HG02588 (cell line): ENCODE results near the gene SLC17A2.
A peak's percentile ranks its signal among the peaks of the same experiment; 100 is the strongest.
"Not testable (repeated sequence)": the region's sequence is repeated elsewhere in the genome, so short reads cannot be mapped to it uniquely, and the experiment has no call there.

ENCODE experiments used
- ATAC-seq: cut with Tn5 transposase; IDR thresholded peaks from one replicate; pipeline ENCODE4 v1.9.1; 2021; ENCODE audit warnings: mild to moderate bottlenecking, moderate library complexity; ENCODE audit not compliant: unreplicated experiment

The SLC17A2 gene

GRCh38 chr6:25952535-25952934, 22.0 kb upstream of the SLC17A2 start:
- no peak for ATAC-seq

GRCh38 chr6:25951296-25952032, 21.0 kb upstream of the SLC17A2 start:
- ATAC-seq: no peak

GRCh38 chr6:25950297-25950696, 19.8 kb upstream of the SLC17A2 start:
- no peak for ATAC-seq

GRCh38 chr6:25949695-25950094, 19.2 kb upstream of the SLC17A2 start:
- no peak for ATAC-seq

GRCh38 chr6:25947492-25947891, 17.0 kb upstream of the SLC17A2 start:
- not testable (repeated sequence) for ATAC-seq

- ATAC-seq: no peak
These were observed 16.1 kb upstream of the SLC17A2 start for GRCh38 chr6:25946631-25947030.

- not testable (repeated sequence) for ATAC-seq
These were observed 15.2 kb upstream of the SLC17A2 start for GRCh38 chr6:25945738-25946137.

- peak; percentile 88 for ATAC-seq
These were observed 14.4 kb upstream of the SLC17A2 start for GRCh38 chr6:25944688-25945574.

- no peak for ATAC-seq
These were observed 13.4 kb upstream of the SLC17A2 start for GRCh38 chr6:25943887-25944286.

- ATAC-seq: no peak
These were observed 12.2 kb upstream of the SLC17A2 start for GRCh38 chr6:25942561-25943147.

- no peak for ATAC-seq
These were observed 9.1 kb upstream of the SLC17A2 start for GRCh38 chr6:25939593-25939992.

- no peak for ATAC-seq
These were observed 5.5 kb upstream of the SLC17A2 start for GRCh38 chr6:25935953-25936352.

- ATAC-seq: no peak
These were observed 4.3 kb upstream of the SLC17A2 start for GRCh38 chr6:25934735-25935313.

- no peak for ATAC-seq
These were observed 3.7 kb upstream of the SLC17A2 start for GRCh38 chr6:25934156-25934555.

- ATAC-seq: no peak
These were observed 869 bp upstream of the SLC17A2 start for GRCh38 chr6:25931411-25931709.

- ATAC-seq: not testable (repeated sequence)
These were observed 706 bp downstream of the SLC17A2 start for GRCh38 chr6:25929785-25930184.

GRCh38 chr6:25928562-25929324, 1.7 kb downstream of the SLC17A2 start:
- ATAC-seq: no peak

GRCh38 chr6:25927756-25928216, 2.7 kb downstream of the SLC17A2 start:
- no peak for ATAC-seq

GRCh38 chr6:25927178-25927577, 3.3 kb downstream of the SLC17A2 start:
- no peak for ATAC-seq

GRCh38 chr6:25925876-25926275, 4.6 kb downstream of the SLC17A2 start:
- ATAC-seq: no peak

- ATAC-seq: no peak
These were observed 8.2 kb downstream of the SLC17A2 start for GRCh38 chr6:25922301-25922700.
